Immature natural killer cell (primary cell): ENCODE results near the gene XPC. TPM values are rescaled to one million over a fixed set of nuclear protein-coding genes. Genes with fewer than 3 reads are reported as not detected.

Source experiments
- DNase-seq, 3 donors: peaks; one replicate each; pipeline ENCODE4 v3.0.0; 2022; ENCODE audit warnings: mixed read lengths in 1 of 3
- H3K27ac Mint-ChIP-seq, 6 donors: one replicate each; pipeline ENCODE4 v1.8.0; 2020; ENCODE audit warnings: mixed read lengths in 6 of 6, mild to moderate bottlenecking in 5 of 6, inconsistent platforms in 4 of 6, moderate library complexity in 3 of 6
- H3K27me3 Mint-ChIP-seq, 3 donors: one replicate each; pipeline ENCODE4 v1.8.0; 2020 to 2021; ENCODE audit warnings: low read depth in 3 of 3, mild to moderate bottlenecking in 3 of 3, mixed read lengths in 3 of 3, moderate library complexity in 3 of 3, inconsistent platforms in 1 of 3
- H3K36me3 Mint-ChIP-seq, 3 donors: one replicate each; pipeline ENCODE4 v1.8.0; 2020; ENCODE audit warnings: mixed read lengths in 3 of 3, inconsistent platforms in 2 of 3, mild to moderate bottlenecking in 2 of 3
- H3K4me1 Mint-ChIP-seq, 2 donors: one replicate each; pipeline ENCODE4 v1.8.0; 2020; ENCODE audit warnings: inconsistent platforms in 2 of 2, mild to moderate bottlenecking in 2 of 2, mixed read lengths in 2 of 2, moderate library complexity in 1 of 2
- H3K4me3 Mint-ChIP-seq, 5 donors: one replicate each; pipeline ENCODE4 v1.8.0; 2020; ENCODE audit warnings: mild to moderate bottlenecking in 5 of 5, mixed read lengths in 5 of 5, inconsistent platforms in 3 of 5, moderate library complexity in 3 of 5
- H3K9me3 Mint-ChIP-seq, 6 donors: one replicate each; pipeline ENCODE4 v1.8.0; 2020; ENCODE audit warnings: mild to moderate bottlenecking in 6 of 6, mixed read lengths in 6 of 6, inconsistent platforms in 4 of 6, moderate library complexity in 3 of 6
- polyA plus RNA-seq, 3 donors: library from polyadenylated mRNA; unstranded; fragments of 300-500 nt; fragmentation: Illumina TruSeq; gene quantifications; one replicate each; pipeline ENCODE4 v1.2.3, GENCODE V29; 2021

The XPC gene
- polyA plus RNA-seq, 3 donors from 2014 or later: 20.3 to 32.2 (median 22.6) TPM

DNA sequence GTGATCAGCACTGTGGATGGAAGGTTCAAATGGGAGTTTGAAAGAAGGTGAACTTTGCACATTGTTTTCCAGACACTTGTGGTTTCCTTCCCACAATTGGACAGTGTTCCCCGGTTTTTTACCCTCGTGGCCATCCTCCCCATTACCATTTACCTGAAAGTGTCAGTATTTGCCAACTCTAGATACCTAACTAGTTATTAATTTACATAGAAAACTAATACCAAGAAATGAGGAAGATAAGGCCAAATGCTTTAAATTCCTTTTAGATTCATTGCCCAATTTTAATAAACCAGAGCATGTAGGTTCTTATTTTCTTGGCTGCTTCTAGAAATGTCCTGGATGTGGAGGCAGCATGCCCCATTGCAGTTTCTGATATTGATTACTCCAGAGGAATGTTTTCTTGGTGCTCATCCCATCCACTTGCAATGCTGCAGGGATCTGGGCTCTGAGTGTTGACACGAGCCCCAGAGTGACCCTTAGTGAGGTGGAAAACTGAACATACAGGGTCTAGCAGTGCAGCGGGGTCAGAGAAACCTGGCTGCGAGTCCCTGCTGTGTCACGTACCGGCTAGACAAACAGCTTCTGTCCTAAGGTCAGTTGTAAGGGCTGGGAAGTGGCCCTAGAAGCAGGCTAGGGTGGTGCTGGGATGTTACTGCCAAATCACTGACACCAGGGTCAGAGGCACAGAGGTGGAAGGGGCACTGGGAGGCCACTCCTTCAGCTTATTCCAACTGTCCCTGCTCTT lies 23.7 kb upstream of the XPC start:
- Mint-ChIP-seq H3K9me3 (no peaks in the 10 kb centered on the region), H3K4me3 (no peak overlapping the region), H3K36me3 (peaks cover 16 to 26% (median 26%) of the 10 kb centered on the region in 3 donors), H3K27me3 (peaks cover 0 to 2% (median 1%) of the 10 kb centered on the region in 3 donors), H3K27ac (no peak overlapping the region), H3K4me1 (peaks cover 4 to 5% of the 10 kb centered on the region in 2 donors)
- no peak for DNase-seq

- H3K27me3 Mint-ChIP-seq: peaks cover 0 to 2% (median 1%) of the 10 kb centered on the region in 3 donors
- peaks cover 4 to 7% of the 10 kb centered on the region in 2 donors for H3K4me1 Mint-ChIP-seq
- H3K27ac Mint-ChIP-seq: peak overlapping the region in 1 of 6 donors; percentile 46
- no peak for DNase-seq
- no peaks in the 10 kb centered on the region for H3K9me3 Mint-ChIP-seq
- H3K36me3 Mint-ChIP-seq: peaks cover 16 to 28% (median 26%) of the 10 kb centered on the region in 3 donors
- H3K4me3 Mint-ChIP-seq: no peak overlapping the region
Observed at GRCh38 chr3:14200841-14201240, 22.4 kb upstream of the XPC start.

DNA sequence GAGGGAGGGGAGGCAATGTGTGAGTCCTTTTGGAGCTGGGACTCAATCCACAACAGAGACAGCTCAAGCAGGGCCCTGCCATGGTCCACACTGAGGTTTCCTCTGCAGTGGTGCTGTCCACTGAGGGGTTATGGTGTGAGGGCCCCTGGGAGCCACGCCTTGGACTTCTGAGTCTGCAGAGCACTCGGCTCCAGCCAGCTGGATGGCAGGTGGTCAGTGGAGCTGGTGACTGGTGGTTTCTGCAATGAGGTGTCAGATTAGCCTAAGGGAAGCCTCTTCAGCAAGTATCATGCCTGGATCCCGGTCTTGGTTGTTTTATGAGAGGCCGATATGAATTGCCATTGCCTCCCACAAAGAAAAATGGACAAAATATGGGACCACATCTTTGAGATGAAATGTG lies 21.9 kb upstream of the XPC start:
- Mint-ChIP-seq H3K27me3 (peaks cover 0 to 3% (median 2%) of the 10 kb centered on the region in 3 donors), H3K9me3 (no peaks in the 10 kb centered on the region), H3K27ac (peak overlapping the region in 3 of 6 donors; percentile 3 to 46 (median 8)), H3K4me1 (peaks cover 4 to 7% of the 10 kb centered on the region in 2 donors), H3K36me3 (peaks cover 16 to 28% (median 26%) of the 10 kb centered on the region in 3 donors), H3K4me3 (no peak overlapping the region)
- DNase-seq: no peak

DNA sequence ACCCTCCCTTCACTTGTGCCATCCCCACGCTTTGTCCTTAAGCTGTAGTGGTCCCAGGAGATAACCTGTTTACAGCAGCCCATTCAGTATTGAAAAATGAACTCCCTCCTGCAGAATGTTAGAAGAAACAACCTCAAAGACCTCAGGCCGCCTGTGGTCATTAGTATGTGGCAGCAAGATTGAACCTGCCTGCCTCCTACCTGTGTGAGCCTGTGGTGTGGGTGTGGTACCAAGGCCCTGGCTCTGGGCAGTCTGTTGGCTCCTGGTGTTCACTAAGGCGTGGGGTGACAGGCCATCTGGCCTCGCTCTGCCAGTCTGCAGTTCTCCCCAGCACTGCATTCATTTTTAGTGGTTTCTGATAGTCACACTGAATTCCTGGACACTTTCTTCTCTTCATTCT lies 21.2 kb upstream of the XPC start:
- H3K4me1 Mint-ChIP-seq: peaks cover 4 to 7% of the 10 kb centered on the region in 2 donors

GRCh38 chr3:14194865-14195264 lies 16.5 kb upstream of the XPC start:
- H3K4me1 Mint-ChIP-seq: peaks cover 25 to 52% of the 10 kb centered on the region in 2 donors
- peaks cover 0 to 3% (median 2%) of the 10 kb centered on the region in 3 donors for H3K27me3 Mint-ChIP-seq
- no peaks in the 10 kb centered on the region for H3K9me3 Mint-ChIP-seq
- no peak for DNase-seq
- peaks cover 21 to 36% (median 24%) of the 10 kb centered on the region in 3 donors for H3K36me3 Mint-ChIP-seq
- no peak overlapping the region for H3K4me3 Mint-ChIP-seq
- H3K27ac Mint-ChIP-seq: peak overlapping the region in 1 of 6 donors; percentile 33

More for the DNA sequence above, 21.2 kb upstream of the XPC start:
- no peaks in the 10 kb centered on the region for H3K9me3 Mint-ChIP-seq
- peaks cover 0 to 3% (median 2%) of the 10 kb centered on the region in 3 donors for H3K27me3 Mint-ChIP-seq
- peaks cover 16 to 28% (median 26%) of the 10 kb centered on the region in 3 donors for H3K36me3 Mint-ChIP-seq
- peak overlapping the region in 1 of 6 donors; percentile 8 for H3K27ac Mint-ChIP-seq
- H3K4me3 Mint-ChIP-seq: no peak overlapping the region
- DNase-seq: no peak

- Mint-ChIP-seq H3K4me1 (peaks cover 37 to 77% of the 10 kb centered on the region in 2 donors), H3K27ac (no peak overlapping the region), H3K27me3 (no peaks in the 10 kb centered on the region), H3K9me3 (no peaks in the 10 kb centered on the region), H3K36me3 (peaks cover 18 to 39% (median 22%) of the 10 kb centered on the region in 3 donors), H3K4me3 (no peak overlapping the region)
- DNase-seq: no peak
Observed at GRCh38 chr3:14188041-14188754, 9.8 kb upstream of the XPC start.

DNA sequence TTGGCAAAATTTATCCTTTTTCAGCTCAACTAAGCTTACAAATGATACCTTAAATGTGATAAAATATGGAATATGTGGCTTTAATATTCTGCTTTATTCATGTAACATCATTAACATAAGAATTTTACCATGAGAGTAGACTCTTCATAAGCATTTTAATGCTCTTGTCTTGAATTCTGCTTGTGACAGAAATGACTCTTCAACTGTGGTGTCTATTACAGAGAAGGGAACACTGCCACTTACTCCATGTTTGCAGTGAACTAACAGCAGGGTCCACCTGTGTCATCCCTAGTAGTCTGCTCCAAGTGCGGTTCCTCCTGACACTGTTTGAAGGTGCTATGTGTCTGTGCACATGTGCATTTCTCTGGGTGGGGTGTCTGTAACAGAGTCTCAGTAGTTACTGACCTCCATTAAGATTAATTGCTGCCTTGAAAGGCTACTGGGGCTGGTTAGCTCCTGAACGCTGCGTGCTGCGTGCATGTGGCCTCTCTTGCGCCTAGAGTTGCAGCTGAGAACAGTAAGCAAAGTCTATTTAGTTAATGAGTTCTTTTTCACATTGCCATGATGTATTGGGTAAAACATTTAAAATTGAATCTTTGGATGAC lies 8.6 kb upstream of the XPC start:
- H3K27me3 Mint-ChIP-seq: no peaks in the 10 kb centered on the region
- H3K4me1 Mint-ChIP-seq: peaks cover 30 to 75% of the 10 kb centered on the region in 2 donors
- no peak overlapping the region for H3K27ac Mint-ChIP-seq
- no peak for DNase-seq
- no peak overlapping the region for H3K4me3 Mint-ChIP-seq
- H3K36me3 Mint-ChIP-seq: peaks cover 25 to 49% (median 31%) of the 10 kb centered on the region in 3 donors
- H3K9me3 Mint-ChIP-seq: no peaks in the 10 kb centered on the region

DNA sequence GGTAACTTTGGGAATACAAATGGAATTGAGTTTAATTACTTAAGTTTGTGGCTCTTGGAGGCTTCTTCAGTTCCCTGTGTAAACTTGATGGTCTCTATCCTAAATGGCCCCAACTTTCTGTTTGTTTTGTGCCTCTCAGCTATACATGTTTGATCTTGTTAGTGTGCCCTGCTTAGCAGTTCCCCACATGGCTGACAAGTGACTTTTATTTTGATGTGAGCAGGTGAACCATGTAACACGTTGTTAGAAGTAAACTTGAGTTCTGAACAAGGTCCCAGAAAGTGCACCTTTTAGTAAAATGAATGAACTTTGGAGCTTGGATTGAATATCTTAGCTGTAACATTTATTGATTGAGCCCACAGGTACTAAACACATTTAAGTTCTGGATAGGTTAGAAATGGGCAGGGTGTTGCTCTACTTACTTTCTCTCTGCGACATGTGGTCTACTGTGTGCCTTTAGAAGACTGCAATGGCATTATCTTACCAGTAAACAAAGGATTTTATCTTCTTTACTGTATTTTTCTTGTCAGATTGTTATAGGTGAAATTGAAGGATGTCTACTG lies 4.7 kb upstream of the XPC start:
- Mint-ChIP-seq H3K4me3 (no peak overlapping the region), H3K27ac (peak overlapping the region in 2 of 6 donors; percentile 36 to 81), H3K9me3 (no peaks in the 10 kb centered on the region), H3K4me1 (peaks cover 19 to 59% of the 10 kb centered on the region in 2 donors), H3K36me3 (peaks cover 9 to 38% (median 32%) of the 10 kb centered on the region in 3 donors), H3K27me3 (peaks cover 5 to 6% (median 6%) of the 10 kb centered on the region in 3 donors)
- no peak for DNase-seq

DNA sequence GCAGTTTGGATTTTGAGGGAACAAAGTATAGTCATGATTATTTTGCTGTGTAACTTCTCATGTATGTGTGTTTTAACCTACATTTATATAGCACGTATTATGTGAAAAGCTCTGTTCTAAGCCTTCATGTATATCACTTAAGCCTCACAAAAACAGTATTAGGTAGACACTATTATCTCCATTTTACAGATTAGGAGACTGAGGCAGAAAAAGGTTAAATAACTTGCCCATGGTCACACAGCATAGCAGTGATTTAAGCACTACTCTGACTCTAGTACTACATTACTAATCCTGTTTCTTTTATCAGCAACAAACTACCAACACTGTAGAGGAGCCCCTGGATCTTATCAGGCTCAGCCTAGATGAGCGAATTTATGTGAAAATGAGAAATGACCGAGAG lies 2.9 kb upstream of the XPC start:
- no peak overlapping the region for H3K4me3 Mint-ChIP-seq
- H3K9me3 Mint-ChIP-seq: no peaks in the 10 kb centered on the region
- DNase-seq: no peak
- H3K27me3 Mint-ChIP-seq: peaks cover 7 to 11% (median 10%) of the 10 kb centered on the region in 3 donors
- peaks cover 9 to 30% (median 27%) of the 10 kb centered on the region in 3 donors for H3K36me3 Mint-ChIP-seq
- H3K27ac Mint-ChIP-seq: peak overlapping the region in 2 of 6 donors; percentile 31 to 61
- H3K4me1 Mint-ChIP-seq: peaks cover 34 to 60% of the 10 kb centered on the region in 2 donors

GRCh38 chr3:14179795-14180194 lies 1.4 kb upstream of the XPC start:
- H3K27me3 Mint-ChIP-seq: peaks cover 7 to 12% (median 11%) of the 10 kb centered on the region in 3 donors
- peaks cover 47 to 75% of the 10 kb centered on the region in 2 donors for H3K4me1 Mint-ChIP-seq
- H3K36me3 Mint-ChIP-seq: peaks cover 5 to 25% (median 24%) of the 10 kb centered on the region in 3 donors
- H3K27ac Mint-ChIP-seq: peak overlapping the region; percentile 93 to 99 (median 96)
- no peak for DNase-seq
- H3K9me3 Mint-ChIP-seq: no peaks in the 10 kb centered on the region
- H3K4me3 Mint-ChIP-seq: peak overlapping the region; percentile 89 to 97 (median 94)

GRCh38 chr3:14179114-14179465 lies 689 bp upstream of the XPC start:
- peaks cover 51 to 78% of the 10 kb centered on the region in 2 donors for H3K4me1 Mint-ChIP-seq
- peaks cover 5 to 24% (median 23%) of the 10 kb centered on the region in 3 donors for H3K36me3 Mint-ChIP-seq
- H3K27me3 Mint-ChIP-seq: peaks cover 7 to 12% (median 11%) of the 10 kb centered on the region in 3 donors
- H3K9me3 Mint-ChIP-seq: no peaks in the 10 kb centered on the region
- peak overlapping the region; percentile 93 to 99 (median 96) for H3K27ac Mint-ChIP-seq
- peak in 2 of 3 donors; percentile 3 to 12 for DNase-seq
- peak overlapping the region; percentile 89 to 97 (median 94) for H3K4me3 Mint-ChIP-seq

GRCh38 chr3:14177580-14178246 lies 688 bp downstream of the XPC start:
- peak overlapping the region; percentile 89 to 97 (median 94) for H3K4me3 Mint-ChIP-seq
- peaks cover 3 to 18% (median 12%) of the 10 kb centered on the region in 3 donors for H3K36me3 Mint-ChIP-seq
- peaks cover 53 to 65% of the 10 kb centered on the region in 2 donors for H3K4me1 Mint-ChIP-seq
- H3K27me3 Mint-ChIP-seq: peaks cover 7 to 12% (median 11%) of the 10 kb centered on the region in 3 donors
- peak overlapping the region; percentile 96 to 99 (median 98) for H3K27ac Mint-ChIP-seq
- peak in 2 of 3 donors; percentile 7 to 23 for DNase-seq
- no peaks in the 10 kb centered on the region for H3K9me3 Mint-ChIP-seq
